KBM-7 (cell line): ENCODE results near the gene ARHGEF4.

Source experiments
- DNase-seq: peaks from one replicate; pipeline ENCODE4 v3.0.0-alpha.2; 2015
- in situ Hi-C: fragments of 300-500 bp; cut with MboI; formaldehyde crosslinking; loops from 2 replicates; pipeline ENCODE4 v1.14.3; 2020; ENCODE audit warnings: low sequenced_read_pairs, low pct_unique_long_range_greater_than_20kb, mixed read lengths

Gene ARHGEF4

DNA sequence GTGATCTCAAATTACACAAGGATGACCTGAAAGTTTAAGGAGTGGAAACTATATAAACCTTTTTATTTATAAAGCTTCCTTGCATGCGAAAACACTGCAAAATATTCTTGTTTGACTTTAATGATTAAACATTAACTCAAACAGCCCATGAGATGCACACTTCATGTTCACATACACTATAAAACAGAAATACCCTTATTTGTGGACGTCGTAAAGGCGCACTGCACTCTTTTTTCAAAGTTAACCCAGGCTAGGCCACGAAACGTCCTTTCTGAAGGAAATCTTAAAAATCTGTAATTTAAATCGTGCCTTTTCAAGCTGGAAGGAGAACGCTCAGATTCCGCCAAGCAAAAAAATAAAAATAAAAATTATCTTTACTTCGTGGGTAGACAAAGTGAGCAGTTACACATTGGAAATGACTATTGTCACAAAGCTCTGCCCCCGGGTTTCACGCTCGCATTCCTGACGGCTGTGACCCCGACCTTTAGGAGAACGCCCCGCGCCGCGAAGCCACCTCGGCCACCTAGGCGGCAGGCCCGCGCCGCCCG is 255.8 kb downstream of the ARHGEF4 start:
- in situ Hi-C loops, result no loop called here
- DNase-seq, result peak; percentile 20

DNA sequence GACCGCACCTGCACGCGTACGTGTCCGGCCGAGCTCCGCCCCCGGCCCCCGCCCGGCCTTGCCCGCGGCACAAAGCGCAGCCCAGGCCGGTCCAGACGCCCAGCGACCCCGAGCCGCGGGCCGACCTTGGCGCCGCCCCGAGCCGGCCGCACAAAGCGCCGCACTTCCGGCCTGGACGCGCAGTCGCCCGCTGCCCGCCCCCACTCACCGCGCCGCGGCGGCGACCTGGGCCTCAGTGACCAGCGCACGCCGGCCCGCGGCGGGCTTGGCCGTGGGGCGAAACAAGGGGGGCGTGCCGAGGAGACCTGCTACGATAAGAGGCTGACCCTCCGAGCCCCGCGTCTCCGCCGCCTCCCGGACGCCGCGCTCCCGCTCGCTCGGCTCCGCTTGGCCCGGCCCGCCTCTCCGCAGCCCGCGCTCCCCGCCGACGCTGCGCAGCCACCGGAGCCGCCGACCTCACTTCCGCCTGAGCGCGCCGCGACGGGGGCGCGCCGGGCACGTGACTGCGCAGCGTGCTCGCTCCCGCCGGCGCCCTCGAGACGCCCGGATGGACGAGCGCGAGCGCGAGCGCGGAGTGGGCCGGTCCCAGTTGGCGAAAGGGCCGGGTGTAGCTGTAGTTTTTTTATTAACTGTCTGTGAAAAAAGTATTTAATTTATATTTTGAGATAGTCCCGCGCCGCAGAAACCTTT is 256.4 kb downstream of the ARHGEF4 start, which contains the start of gene FAM168B:
FAM168B (minus strand) TSS at position 455 of the 690 bp plus-strand sequence. CDS start 10,814 bp downstream, outside the sequence.
- in situ Hi-C loops, result no loop called here
- DNase-seq, result peak; percentile 89

DNA sequence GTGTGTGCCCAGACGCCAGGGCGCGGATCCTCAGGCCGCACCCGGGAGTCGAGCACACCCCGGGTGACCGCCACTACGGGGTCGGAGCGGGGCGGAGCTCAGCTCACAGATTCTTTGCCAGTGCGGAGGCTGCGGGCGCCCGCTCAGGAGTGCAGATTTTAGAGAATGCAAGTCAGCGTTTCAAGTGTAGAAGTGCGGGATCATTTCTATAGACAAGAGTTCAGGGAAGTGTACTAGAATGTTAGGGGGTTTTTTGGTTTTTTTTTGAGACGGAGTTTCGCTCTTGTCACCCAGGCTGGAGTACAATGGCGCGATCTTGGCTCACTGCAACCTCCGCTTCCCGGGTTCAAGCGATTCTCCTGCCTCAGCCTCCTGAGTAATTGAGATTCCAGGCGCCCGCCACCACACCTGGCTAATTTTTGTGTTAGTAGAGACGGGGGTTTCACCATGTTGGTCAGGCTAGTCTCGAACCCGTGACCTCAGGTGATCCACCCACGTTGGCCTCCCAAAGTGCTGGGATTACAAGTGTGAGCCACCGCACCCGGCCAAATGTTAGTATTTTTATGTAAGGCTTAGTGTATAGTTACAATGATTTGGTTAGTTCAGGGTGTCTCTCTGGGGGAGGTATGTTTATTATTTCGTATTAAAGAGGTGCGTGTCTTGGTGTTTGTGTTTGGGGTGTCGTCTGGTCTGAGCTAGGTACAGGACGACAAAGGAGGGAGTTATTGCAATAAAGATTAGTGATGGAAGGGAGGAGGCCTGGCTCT is 257.2 kb downstream of the ARHGEF4 start:
- DNase-seq, result peak; percentile 12
- in situ Hi-C loops, result no loop called here

DNA sequence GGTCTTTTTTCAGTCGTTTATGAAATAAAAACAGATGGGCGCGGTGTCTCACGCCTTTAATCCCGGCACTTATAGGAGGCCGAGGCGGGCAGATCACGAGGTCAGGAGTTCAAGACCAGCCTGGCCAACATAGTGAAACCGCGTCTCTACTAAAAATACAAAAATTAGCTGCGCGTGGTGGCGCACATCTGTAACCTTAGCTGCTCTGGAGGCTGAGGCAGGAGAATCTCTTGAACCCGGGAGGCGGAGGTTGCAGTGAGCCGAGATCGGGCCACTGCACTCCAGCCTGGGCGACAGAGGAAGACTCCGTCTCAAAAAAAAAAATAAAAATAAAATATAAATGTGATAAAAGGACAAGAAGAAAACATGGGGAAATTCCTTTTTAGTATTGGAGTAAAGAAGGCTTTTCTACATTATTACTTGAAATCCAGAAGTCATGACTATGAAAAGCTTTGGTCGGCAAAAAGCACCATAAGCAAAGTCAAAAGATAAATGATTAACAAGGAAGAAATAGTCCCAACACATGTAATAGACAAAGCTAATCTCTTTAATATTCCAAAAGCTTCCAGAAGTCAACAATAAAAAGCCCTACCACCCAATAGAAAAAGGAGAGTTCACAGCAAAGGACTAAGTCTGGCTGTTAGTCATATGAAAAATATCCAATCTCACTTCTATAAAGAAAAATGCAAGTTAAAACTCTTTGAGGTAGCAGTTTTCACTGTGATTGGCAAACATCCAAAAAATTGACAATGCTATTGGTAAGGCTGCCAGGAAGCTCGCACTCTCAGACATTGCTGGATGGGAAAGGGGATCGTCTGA is 258.0 kb downstream of the ARHGEF4 start:
- in situ Hi-C loops, result no loop called here
- DNase-seq, result no peak
